ENCODE results near the gene MIPOL1. TPM values are rescaled to one million over a fixed set of nuclear protein-coding genes. Genes with fewer than 3 reads are reported as not detected.

MIPOL1 gene
- total and polyA plus RNA-seq, 2 donors (not counting 3 experiments of a cell fraction or from before 2014, with no cell fraction given), result 3.4 to 33.5 TPM

GRCh38 chr14:37490607-37491006, 292.9 kb downstream of the MIPOL1 start:
- H3K9ac ChIP-seq (replicated peaks; ENCODE audit: extremely low read depth, insufficient read depth, low read length), result no peak overlapping the region
- TF ChIP-seq POLR2A (IDR thresholded peaks at IDR 0.05; ENCODE audit: low read depth, low read length) (no peak), JUN (IDR thresholded peaks at IDR 0.05; ENCODE audit: borderline replicate concordance, insufficient read depth, insufficient read length, low read depth) (no peak), MYC (IDR thresholded peaks at IDR 0.05; ENCODE audit: low read depth, low read length) (no peak), MAX (IDR thresholded peaks at IDR 0.05; ENCODE audit: insufficient read depth, insufficient read length) (no peak), POLR2AphosphoS5 (IDR thresholded peaks at IDR 0.05; ENCODE audit: insufficient read depth, low read depth, low read length) (no peak), EZH2 (IDR thresholded peaks at IDR 0.05; ENCODE audit: borderline replicate concordance, low read depth, low read length, severe bottlenecking) (no peak), FOS (IDR thresholded peaks at IDR 0.05; ENCODE audit: borderline replicate concordance, insufficient read depth, low read length) (no peak)
- POLR2A ChIA-PET, result interaction anchor here (0.6 kb wide), 1 partner anchor 230 kb away, joined by 3 read pairs; no protein-coding TSS in a partner anchor
- CTCF ChIA-PET, result no interaction called here
- dilution Hi-C loops (cut with MboI; ENCODE audit: extremely low pct_ligation_motif_present, low sequenced_read_pairs), result no loop called here
- H4K20me1 ChIP-seq (replicated peaks; ENCODE audit: control insufficient read depth, extremely low read depth, insufficient read depth, low read length), result no peaks in the 10 kb centered on the region
- H3K4me2 ChIP-seq (ENCODE audit: insufficient read depth, low read length), result no peak overlapping the region
- no TSS peak for BruUV-seq (replicated peaks)
- H3K9me1 ChIP-seq (replicated peaks; ENCODE audit: control insufficient read depth, extremely low read depth, insufficient read depth, low read length), result no peaks in the 10 kb centered on the region
- no peak for DNase-seq (ENCODE audit: low read depth, low spot score)
- H3K36me3 ChIP-seq (ENCODE audit: control insufficient read depth in 2 of 2, extremely low read depth in 1 of 2, insufficient read depth in 2 of 2, low read length in 2 of 2), result no peaks in the 10 kb centered on the region
- no peaks in the 10 kb centered on the region for H3K27me3 ChIP-seq (ENCODE audit: control insufficient read depth in 2 of 2, insufficient read depth in 2 of 2, low read length in 2 of 2)
- H3K9me3 ChIP-seq (replicated peaks; ENCODE audit: control insufficient read depth, insufficient read depth, low read length), result no peaks in the 10 kb centered on the region
- intact Hi-C loops (cut with micrococcal nuclease), result no loop called here
- no peak overlapping the region for H3K27ac ChIP-seq (ENCODE audit: insufficient read depth, low read depth, low read length)
- H2AFZ ChIP-seq (ENCODE audit: low read depth, low read length), result no peak overlapping the region
- no peak overlapping the region for H3K4me3 ChIP-seq (replicated peaks in 1 of 3; ENCODE audit: insufficient read depth in 1 of 3, low read depth in 1 of 3, low read length in 3 of 3)
- no peaks in the 10 kb centered on the region for H3K79me2 ChIP-seq (ENCODE audit: control insufficient read depth, insufficient read depth, low read length)
- no peaks in the 10 kb centered on the region for H3K4me1 ChIP-seq (ENCODE audit: control insufficient read depth, extremely low read depth, insufficient read depth, low read length)
- FAIRE-seq, result no peak

- no peaks in the 10 kb centered on the region for H3K4me1 ChIP-seq (ENCODE audit: control insufficient read depth, extremely low read depth, insufficient read depth, low read length)
- H4K20me1 ChIP-seq (replicated peaks; ENCODE audit: control insufficient read depth, extremely low read depth, insufficient read depth, low read length), result no peaks in the 10 kb centered on the region
- DNase-seq (ENCODE audit: low read depth, low spot score) (no peak), FAIRE-seq (no peak)
- ChIA-PET CTCF (no interaction called here), POLR2A (no interaction called here)
- no TSS peak for BruUV-seq (replicated peaks)
- H3K9me3 ChIP-seq (replicated peaks; ENCODE audit: control insufficient read depth, insufficient read depth, low read length), result no peaks in the 10 kb centered on the region
- H3K9ac ChIP-seq (replicated peaks; ENCODE audit: extremely low read depth, insufficient read depth, low read length), result no peak overlapping the region
- dilution Hi-C loops (cut with MboI; ENCODE audit: extremely low pct_ligation_motif_present, low sequenced_read_pairs) (no loop called here), intact Hi-C loops (cut with micrococcal nuclease) (no loop called here)
- H3K27ac ChIP-seq (ENCODE audit: insufficient read depth, low read depth, low read length), result no peak overlapping the region
- no peak overlapping the region for H3K4me2 ChIP-seq (ENCODE audit: insufficient read depth, low read length)
- H3K9me1 ChIP-seq (replicated peaks; ENCODE audit: control insufficient read depth, extremely low read depth, insufficient read depth, low read length), result no peaks in the 10 kb centered on the region
- no peaks in the 10 kb centered on the region for H3K79me2 ChIP-seq (ENCODE audit: control insufficient read depth, insufficient read depth, low read length)
- TF ChIP-seq MYC (IDR thresholded peaks at IDR 0.05; ENCODE audit: low read depth, low read length), result no peak
- no peak for TF ChIP-seq GATA2 (IDR thresholded peaks at IDR 0.05; ENCODE audit: insufficient read depth, insufficient read length, low read depth, low read length)
- TF ChIP-seq EZH2 (IDR thresholded peaks at IDR 0.05; ENCODE audit: borderline replicate concordance, low read depth, low read length, severe bottlenecking), result no peak
- no peak for TF ChIP-seq MAX (IDR thresholded peaks at IDR 0.05; ENCODE audit: insufficient read depth, insufficient read length)
- no peak for TF ChIP-seq POLR2A (IDR thresholded peaks at IDR 0.05; ENCODE audit: low read depth, low read length)
- TF ChIP-seq, protein P1, sequence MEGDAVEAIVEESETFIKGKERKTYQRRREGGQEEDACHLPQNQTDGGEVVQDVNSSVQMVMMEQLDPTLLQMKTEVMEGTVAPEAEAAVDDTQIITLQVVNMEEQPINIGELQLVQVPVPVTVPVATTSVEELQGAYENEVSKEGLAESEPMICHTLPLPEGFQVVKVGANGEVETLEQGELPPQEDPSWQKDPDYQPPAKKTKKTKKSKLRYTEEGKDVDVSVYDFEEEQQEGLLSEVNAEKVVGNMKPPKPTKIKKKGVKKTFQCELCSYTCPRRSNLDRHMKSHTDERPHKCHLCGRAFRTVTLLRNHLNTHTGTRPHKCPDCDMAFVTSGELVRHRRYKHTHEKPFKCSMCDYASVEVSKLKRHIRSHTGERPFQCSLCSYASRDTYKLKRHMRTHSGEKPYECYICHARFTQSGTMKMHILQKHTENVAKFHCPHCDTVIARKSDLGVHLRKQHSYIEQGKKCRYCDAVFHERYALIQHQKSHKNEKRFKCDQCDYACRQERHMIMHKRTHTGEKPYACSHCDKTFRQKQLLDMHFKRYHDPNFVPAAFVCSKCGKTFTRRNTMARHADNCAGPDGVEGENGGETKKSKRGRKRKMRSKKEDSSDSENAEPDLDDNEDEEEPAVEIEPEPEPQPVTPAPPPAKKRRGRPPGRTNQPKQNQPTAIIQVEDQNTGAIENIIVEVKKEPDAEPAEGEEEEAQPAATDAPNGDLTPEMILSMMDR (IDR thresholded peaks at IDR 0.05; ENCODE audit: extremely low read depth in 1 of 2, insufficient read depth in 1 of 2, low read depth in 1 of 2, low read length in 2 of 2), result no peak
- no peak overlapping the region for H3K4me3 ChIP-seq (replicated peaks in 1 of 3; ENCODE audit: insufficient read depth in 1 of 3, low read depth in 1 of 3, low read length in 3 of 3)
- no peaks in the 10 kb centered on the region for H3K27me3 ChIP-seq (ENCODE audit: control insufficient read depth in 2 of 2, insufficient read depth in 2 of 2, low read length in 2 of 2)
- no peak overlapping the region for H2AFZ ChIP-seq (ENCODE audit: low read depth, low read length)
- no peaks in the 10 kb centered on the region for H3K36me3 ChIP-seq (ENCODE audit: control insufficient read depth in 2 of 2, extremely low read depth in 1 of 2, insufficient read depth in 2 of 2, low read length in 2 of 2)
Measured at GRCh38 chr14:37491076-37491475, 293.3 kb downstream of the MIPOL1 start.
